ENCODE data around the gene NT5C. TPM values are rescaled to one million over a fixed set of nuclear protein-coding genes. Genes with fewer than 3 reads are reported as not detected.

Gene NT5C
- total RNA-seq, 2 donors from 2014 or later, result 77.6 to 86.6 TPM

DNA sequence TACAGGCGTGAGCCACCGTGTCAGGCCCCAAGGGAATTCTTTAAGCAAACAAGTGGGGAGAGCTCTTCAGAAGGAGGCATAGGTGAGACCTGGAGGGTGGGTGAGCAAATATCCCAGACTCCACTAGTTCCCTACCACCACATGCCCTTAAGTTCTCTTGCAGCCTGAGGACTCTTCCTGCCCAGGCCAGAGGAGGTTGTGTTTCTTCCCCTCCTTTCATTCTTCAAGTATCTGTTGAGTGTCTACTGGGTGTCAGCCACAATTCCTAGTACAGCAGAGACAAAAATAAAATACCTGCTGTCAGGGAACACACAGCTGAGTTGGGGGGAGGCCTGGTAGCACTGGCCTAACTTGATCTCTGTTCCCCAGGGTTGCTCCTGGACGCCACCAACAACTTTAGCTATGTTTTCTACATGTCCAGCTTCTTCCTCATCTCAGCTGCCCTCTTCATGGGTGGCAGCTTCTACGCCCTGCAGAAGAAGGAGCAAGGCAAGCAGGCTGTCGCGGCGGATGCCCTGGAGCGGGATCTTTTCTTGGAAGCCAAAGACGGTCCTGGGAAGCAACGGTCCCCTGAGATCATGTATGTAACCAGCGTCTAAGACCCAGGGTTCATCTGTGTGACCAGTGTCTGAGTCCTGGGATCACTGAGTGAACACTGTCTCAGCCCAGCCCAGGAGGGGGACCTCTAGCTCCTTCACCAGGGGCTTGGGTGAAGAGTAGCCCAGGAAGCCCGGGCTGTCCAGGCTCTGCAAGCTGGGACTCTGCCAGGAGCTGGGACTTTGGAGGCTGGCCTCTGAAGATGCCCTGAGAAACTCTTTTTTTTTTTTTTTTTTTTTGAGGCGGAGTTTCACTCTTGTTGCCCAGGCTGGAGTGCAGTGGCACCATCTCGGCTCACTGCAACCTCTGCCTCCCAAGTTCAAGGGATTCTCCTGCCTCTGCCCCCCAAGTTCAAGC lies 27.7 kb downstream of the NT5C start:
- ATAC-seq, result no peak
- intact Hi-C loops (cut with DNase I, micrococcal nuclease), result no loop called here
- DNase-seq, result no peak

DNA sequence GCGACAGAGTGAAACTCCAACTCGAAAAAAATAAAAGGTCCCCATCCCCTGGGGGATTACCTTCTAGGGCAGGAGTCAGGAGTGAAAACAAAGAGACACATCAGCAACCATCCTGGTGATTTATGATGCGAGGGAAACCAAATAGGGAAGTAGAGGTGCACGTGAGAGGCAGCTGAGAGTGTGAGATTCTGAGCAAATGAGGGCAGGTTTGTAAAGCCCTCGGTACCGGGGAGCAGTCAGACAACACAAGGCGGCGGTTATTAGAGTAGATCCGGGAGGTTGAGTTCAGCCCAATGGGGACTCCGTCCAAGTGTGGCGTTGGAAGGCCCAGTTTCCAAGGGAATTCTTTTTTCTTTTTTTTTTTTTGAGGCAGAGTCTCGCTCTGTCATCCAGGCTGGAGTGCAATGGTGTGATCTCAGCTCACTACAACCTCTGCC lies 29.1 kb downstream of the NT5C start:
- ATAC-seq (no peak), DNase-seq (no peak)
- intact Hi-C loops (cut with DNase I, micrococcal nuclease), result no loop called here

DNA sequence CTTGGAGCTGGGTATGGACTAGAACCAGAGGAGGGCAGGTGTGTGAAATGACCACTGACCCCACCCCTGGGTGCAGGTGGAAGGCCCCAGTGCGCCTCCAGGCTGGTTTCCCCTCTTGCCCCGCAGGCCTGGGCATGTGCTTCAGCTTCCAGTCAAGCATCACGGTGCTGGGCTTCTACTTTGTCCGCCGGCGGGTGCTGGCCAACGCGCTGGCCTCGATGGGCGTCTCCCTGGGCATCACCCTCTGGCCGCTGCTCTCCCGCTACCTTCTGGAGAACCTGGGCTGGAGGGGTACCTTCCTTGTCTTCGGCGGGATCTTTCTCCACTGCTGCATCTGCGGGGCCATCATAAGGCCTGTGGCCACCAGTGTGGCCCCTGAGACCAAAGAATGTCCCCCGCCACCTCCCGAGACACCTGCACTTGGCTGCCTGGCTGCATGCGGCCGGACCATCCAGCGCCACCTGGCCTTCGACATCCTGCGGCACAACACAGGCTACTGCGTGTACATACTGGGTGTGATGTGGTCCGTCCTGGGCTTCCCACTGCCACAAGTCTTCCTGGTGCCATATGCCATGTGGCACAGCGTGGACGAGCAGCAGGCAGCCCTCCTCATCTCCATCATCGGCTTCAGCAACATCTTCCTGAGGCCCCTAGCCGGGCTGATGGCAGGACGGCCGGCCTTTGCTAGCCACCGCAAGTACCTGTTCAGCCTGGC lies 31.5 kb downstream of the NT5C start:
- ATAC-seq, result no peak
- intact Hi-C loops (cut with DNase I, micrococcal nuclease), result no loop called here

GRCh38 chr17:75098861-75099260 lies 32.7 kb downstream of the NT5C start:
- no peak for DNase-seq
- no peak for ATAC-seq
- intact Hi-C loops (cut with DNase I, micrococcal nuclease), result no loop called here

More for the DNA sequence above, 31.5 kb downstream of the NT5C start:
- DNase-seq, result no peak

DNA sequence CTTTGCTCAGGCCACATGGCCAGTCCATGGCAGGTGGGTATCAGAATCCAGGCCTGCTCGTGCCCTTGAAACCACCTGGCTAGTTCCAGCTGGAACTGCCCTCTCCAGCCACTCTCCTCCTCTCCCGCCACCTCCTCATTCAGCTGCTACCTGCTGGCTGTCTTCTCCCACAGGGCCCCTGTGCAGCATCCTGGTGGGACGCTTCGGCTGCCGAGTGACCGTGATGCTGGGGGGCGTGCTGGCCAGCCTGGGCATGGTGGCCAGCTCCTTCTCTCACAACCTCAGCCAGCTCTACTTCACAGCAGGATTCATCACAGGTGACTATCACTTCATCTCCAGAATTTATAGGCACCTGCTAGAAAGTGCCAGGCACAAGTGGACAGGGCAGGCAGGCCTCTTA lies 33.7 kb downstream of the NT5C start:
- intact Hi-C loops (cut with DNase I, micrococcal nuclease), result no loop called here
- ATAC-seq, result no peak
- DNase-seq, result no peak

DNA sequence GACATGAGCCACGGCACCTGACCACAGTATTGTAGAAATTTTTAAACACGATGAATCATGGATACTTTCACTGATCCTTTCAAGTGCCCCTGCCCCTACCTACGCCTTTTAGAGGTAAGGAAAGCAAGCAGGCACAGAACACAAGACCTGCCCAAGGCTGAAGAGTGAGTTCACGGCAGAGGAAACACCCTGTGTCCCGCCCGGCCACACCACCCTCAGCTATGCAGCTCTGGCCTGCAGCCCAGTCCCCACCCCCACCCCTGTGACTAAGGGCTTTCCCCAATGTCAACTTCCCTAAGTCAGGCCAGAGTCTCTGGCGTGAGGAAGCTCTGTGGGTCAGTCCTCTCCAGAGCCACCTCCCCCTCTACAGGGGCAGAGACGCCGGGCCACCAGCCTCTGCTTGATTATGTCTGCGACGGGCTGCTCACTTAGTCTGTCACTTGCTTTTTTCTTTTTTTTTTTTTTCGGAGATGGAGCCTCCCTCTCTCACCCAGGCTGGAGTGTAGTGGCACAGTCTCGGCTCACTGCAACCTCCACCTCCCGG lies 35.4 kb downstream of the NT5C start:
- intact Hi-C loops (cut with DNase I, micrococcal nuclease), result no loop called here
- ATAC-seq (peak; percentile 77), DNase-seq (peak; percentile 86 to 92)

GRCh38 chr17:75094871-75095399 lies 36.6 kb downstream of the NT5C start:
- peak; percentile 38 to 68 for DNase-seq

GRCh38 chr17:75093548-75094158 lies 37.9 kb downstream of the NT5C start:
- no peak for ATAC-seq
- intact Hi-C loops (cut with DNase I, micrococcal nuclease), result no loop called here
- DNase-seq, result no peak

More at GRCh38 chr17:75094871-75095399, 36.6 kb downstream of the NT5C start:
- intact Hi-C loops (cut with DNase I, micrococcal nuclease), result no loop called here
- peak; percentile 16 for ATAC-seq

DNA sequence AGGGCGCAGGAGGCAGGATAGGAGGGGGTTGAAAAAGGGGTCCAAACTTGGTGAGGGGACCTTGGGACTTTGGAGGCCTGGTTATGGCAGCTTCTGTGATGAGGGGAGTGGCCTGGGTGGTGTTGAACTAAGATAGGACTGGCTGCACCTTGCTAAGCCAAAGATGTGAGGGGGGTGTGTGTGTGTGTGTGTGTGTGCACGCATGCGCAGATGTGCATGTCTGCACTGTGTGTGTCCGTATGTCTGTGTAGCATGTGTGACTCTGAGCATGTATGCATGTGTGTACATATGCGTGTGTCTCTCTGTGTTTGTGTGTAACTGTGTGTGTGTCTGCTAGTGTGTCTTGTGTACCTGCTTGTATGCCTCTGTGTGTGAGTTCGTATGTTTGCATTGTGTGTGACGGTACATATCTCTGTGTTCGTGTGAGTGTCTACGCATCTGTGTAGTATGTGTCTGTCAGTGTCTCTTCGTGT lies 39.7 kb downstream of the NT5C start:
- DNase-seq (peak; percentile 76 to 83), ATAC-seq (peak; percentile 42)
- intact Hi-C loops (cut with DNase I, micrococcal nuclease), result no loop called here

- DNase-seq (peak; percentile 76 to 81), ATAC-seq (peak; percentile 44)
- intact Hi-C loops (cut with DNase I, micrococcal nuclease), result no loop called here
Observed at GRCh38 chr17:75090871-75091854, 40.4 kb downstream of the NT5C start.

DNA sequence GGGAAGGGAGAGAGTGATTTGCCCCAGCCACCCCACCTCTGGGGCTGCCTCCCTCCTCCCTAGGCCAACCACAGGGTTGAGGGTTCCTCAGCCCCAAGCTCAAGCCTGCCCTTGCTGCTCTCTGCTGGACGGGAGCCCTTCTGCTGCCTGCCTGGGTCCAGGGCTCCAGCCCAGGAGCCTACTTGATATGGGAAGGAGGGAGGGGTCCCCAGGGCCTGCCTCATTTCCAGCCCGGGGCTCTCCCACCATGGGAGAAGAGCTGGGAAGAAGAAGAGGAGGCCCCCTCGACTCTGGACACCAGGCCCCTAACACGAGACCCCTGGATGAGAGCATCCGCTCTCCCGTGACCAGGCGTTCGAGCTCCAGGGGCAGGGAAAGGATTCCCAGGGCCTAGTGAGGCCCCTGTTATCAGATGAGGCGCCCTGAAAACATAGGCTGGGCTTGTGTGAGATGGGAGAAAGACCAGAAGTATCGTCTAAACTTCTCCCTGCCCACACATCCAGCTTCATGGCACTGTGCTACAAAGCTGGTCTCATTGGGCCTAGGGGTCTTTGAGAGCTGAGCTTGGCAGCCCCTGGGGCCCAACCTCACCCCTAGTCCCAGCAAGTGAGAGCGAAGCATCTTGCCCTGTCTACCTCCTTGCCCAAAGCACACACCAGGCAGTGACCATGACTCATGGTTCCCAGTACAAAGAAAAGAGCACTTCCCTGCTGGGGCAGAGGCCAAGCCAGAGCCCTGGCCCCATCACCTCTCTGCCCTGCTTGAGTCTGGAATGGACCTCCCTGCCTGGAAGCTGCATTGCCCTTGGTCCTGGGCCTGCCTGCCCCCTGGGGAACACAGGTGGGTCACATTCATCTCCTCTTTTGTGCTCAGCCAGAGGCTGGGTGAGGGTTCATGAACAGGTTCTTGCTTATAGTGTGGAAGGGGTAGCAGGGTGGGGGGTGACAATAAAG lies 42.8 kb downstream of the NT5C start:
- ATAC-seq, result peak; percentile 1
- peak in 1 of 2 donors; percentile 45 for DNase-seq
- intact Hi-C loops (cut with DNase I, micrococcal nuclease), result no loop called here

DNA sequence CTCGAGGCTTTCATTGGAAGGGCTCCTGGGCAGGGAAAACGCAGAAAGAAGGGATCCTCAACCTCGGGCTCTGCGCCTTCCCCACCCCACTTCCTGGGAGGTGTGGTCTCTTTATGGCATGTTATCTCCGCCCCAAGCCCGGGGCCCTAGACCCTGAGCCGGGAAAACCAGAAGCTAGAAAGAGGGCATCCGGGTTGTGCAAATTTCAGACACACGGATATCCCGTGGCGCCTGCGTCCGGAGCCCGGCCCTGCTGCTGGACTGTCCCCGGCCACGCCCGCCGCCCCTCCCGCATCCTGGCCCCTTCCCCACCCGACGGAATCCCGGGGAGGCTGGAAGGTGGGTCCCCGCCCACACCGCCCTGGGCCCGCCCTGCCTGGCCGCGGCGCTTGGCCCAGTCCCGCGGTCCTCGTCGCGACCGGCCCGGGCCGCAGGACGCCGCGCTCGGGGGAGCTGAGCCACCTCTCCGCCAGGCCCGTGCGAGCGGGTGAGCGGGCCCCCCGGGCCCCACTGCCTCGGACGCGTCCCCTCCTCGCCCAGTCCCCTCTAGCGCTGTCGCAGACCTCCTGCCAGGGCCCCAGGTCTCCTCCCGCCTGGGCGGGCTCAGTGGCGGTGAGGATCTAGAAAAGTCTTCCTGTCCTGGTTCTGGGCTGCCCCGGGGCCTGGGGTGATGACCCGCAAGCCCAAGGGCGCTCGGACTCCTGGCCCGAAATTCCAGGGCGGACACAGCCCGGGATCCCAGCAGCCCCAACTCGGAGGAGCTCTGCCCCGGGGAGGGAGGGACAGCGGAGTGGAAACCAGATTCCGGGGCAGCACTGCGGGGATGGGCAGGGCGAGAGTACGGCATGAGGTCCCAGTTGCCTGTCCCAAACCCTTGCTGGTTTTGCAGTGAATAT lies 43.7 kb downstream of the NT5C start, which contains the start of gene SLC16A5:
SLC16A5 (plus strand) TSS at position 397 of the 896 bp plus-strand sequence. CDS start 5,683 bp downstream, outside the sequence.
- intact Hi-C loops (cut with DNase I, micrococcal nuclease), result no loop called here

GRCh38 chr17:75087182-75087557 lies 44.4 kb downstream of the NT5C start:
- DNase-seq, result no peak
- intact Hi-C loops (cut with DNase I, micrococcal nuclease), result no loop called here
- no peak for ATAC-seq

More for the DNA sequence above, 43.7 kb downstream of the NT5C start, which contains the start of gene SLC16A5:
- ATAC-seq (peak; percentile 63), DNase-seq (peak; percentile 92 to 94)

DNA sequence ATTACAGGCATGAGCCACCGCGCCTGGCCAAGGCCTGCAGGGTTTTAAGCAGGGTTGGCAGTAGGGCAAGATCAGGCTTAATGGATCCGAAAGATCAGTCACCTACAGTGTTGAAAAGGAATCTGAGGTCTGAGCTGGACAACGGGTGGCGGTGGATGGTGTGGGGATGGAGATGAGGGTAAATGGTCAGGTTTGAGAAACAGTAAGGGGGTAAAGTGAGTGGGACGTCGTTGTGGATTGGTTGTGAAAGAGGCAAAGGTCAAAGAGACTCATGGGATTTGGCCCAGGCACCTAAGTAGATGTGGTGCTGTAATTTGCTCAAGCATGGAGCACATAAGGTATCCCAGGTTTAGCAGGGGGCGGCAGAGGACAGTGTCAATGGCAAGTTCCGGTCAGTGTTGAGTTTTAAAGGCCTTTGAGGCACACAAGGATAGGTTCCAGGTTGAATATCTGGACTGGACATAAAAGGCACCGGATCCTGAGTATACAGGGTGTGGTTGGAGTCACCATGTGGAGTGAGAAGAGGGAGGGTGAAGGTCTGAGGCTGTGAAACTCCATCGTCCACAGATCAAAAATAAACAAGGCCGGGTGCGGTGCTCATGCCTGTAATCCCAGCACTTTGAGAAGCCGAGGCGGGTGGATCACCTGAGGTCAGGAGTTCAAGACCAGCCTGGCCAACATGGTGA lies 44.9 kb downstream of the NT5C start:
- DNase-seq, result peak; percentile 59 to 71
- intact Hi-C loops (cut with DNase I, micrococcal nuclease), result no loop called here
- peak; percentile 56 for ATAC-seq
